ENCODE measurements around the gene ASB7.
"Not testable (repeated sequence)": the region's sequence is repeated elsewhere in the genome, so short reads cannot be mapped to it uniquely, and the experiment has no call there.

The ASB7 gene

DNA sequence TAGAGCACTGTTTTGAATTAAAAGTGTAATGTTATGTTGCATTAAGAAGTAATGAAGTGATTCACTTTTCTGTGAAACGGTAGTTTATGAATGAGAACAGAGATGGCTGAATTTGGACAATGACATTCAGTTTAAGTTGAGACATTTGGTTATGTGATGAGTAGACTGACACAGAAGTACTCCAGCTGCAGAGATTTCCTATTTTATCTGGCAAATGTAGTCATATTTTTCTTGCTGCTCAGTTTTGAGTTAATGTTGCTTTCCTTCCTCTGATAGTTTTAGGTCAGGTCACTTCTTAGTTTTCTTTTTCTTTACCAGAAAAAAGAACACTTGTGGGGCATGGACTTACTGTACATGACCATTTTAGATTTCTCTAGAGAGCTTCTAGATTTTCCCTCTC is 51.2 kb downstream of the ASB7 start:
- no peak for DNase-seq

DNA sequence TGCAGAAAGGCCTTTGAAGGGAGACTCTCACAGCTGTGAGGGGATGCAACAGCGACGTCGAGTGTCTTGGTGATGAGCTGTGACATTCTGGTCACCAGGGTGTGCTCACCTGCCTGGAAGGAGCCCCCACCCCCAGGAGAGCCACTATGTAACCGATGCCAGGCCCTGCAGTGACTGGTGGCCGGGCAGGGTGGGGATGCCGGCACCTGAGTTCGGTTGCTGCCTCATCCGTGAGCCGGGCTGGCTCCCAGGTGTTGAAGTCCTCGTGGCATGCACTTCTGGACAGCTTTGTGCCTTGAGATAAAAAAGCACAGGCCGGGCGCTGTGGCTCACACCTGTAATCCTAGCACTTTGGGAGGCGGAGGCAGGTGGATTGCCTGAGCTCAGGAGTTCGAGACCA is 56.5 kb downstream of the ASB7 start:
- no peak for DNase-seq

DNA sequence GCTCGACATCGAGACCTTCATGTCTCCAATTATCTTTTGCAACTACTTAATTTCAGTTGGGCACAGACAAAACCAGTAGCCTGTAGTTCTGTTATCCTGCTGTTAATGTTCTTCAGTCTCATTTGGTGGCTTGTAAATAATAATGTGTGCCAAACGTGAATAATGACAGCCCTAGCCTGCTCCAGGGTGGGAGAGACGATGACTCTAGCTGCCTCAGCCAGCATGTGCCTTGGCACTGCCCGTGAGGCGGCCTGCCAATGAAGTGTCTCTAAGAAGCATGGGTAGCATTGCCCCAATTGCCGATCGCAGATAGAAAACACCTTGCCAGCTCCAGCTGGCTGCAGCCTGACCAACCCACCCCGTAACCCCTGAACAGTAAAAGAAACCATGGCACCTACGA is 58.8 kb downstream of the ASB7 start:
- DNase-seq, result no peak

DNA sequence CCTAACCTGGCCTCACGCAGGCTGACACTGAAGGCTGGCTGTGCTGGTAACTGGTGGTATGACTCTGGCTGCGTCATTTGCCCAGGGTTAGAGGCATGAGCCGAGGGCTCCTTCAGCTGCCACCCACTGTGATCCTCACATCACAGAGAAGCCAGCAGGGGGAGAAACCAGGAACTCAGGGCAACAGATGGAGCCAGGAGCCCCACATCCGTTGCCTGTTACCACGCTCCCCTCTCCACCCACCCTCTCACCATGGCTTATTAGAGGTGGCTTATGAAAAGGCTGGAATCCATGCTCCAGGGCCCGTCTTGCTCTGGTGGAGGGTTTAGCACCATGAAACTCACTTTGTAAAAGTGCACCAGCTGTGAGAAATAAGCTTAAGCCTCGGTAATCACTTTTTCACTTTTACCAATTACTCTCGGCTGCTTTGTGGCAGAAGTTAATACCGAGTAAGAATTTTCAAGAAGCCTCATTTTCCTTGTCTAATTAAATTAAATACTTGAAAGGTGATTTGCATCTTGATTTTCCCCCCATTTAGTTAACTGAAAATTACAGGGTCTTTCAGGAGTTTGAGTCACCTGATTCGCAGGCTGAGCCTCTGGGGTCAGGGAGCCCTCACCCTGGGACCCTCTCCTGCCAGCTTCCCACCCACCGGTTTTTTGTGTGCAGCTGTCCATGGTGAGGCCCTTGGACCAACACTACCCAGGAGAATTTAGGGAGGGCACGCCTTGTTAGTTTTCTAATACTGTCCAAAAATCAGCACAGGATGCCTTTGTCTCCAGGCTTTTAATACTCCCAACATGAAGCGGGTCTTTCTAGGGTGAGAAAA is 60.9 kb downstream of the ASB7 start:
- DNase-seq, result no peak

DNA sequence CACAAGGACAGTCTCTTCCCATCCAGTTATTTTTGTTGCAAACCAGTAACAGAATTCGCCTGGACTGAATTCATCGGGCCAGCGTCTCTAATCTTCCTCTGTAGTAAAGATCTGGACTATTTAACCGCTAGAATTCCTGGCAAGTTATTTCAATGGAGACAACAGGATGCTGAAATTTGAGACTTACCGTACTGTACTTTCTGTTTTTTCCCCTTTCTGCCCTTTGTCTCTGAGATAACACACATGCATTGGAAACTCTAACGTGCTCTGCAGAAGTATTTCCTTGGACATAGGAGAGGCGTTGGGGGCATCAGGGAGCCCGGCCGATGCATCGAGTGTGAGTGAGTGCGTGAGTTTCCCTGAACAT is 61.5 kb downstream of the ASB7 start:
- no peak for DNase-seq

- DNase-seq, result no peak
These were observed 63.2 kb downstream of the ASB7 start for GRCh38 chr15:100665570-100665969.

DNA sequence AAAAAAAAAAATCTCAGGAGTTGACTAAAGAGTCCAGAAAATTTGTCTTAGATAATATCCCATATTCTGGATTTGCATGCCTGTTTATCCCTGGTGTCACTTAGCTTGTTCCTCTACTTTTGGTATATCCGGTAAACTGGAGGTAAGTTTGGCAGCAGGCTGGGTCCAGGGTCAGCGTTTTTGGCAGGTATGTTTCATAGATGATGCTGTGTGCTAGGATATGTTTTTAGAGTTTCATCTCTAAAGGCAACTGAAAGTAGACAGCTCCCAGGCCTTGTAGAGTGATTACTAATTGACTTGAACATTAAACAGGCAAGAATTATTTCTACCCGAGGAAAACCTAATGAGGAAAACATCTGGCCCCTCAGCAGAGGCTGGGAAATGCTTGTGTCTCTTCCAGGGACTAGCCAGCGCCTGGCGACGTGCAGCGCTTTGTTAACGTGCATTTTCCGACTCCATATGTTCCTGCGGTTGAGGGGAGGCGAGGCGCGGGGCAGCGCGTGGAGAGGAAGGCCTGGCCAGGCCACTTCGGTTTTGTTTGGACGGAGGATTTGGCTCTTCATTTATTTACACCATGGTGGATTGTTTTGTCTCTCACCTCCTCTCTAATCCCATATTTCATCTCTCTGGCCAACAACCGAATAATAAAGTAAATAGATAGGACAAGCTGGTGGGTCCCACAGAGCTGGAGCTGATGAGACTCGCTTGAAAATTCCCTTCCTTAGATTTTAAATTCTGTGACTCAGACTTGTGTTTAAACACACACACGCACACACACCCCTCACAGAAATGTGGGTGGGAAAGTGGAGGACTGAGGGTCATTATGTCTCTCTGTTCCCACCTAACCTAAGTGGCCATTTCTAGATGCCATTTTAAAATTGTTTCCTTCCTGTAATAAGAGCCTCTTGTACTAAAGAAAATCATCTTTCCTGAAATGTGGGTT is 65.3 kb downstream of the ASB7 start:
- no peak for DNase-seq

- DNase-seq, result no peak
These were observed 66.0 kb downstream of the ASB7 start for GRCh38 chr15:100668348-100668745.

GRCh38 chr15:100669260-100669659 is 66.9 kb downstream of the ASB7 start:
- no peak for DNase-seq

DNA sequence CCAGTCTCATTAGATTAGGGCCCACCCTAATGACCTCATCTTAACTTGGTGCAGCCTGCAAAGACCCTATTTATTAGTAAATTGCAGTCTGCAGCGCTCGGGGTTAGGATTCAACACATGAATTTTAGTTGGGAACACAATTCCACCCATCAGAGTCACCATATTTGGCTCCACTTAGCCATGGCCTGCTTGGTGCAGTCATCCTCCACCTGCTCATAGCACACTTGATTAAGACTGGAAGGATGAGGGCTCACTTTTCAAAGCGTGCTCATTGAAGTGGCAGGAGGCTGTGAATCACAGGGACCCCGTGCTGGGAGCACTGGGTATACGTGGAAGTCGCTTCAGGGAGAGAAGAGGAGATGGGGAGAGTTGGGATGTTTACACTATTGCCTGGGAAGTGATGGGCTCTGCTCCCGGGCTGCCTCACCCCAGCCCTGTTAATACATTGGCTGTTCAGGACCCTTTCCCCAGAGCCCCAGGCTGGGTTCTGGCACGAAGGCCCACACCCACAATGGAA is 68.2 kb downstream of the ASB7 start:
- DNase-seq, result no peak

- DNase-seq, result no peak
These were observed 68.8 kb downstream of the ASB7 start for GRCh38 chr15:100671124-100671680.

DNA sequence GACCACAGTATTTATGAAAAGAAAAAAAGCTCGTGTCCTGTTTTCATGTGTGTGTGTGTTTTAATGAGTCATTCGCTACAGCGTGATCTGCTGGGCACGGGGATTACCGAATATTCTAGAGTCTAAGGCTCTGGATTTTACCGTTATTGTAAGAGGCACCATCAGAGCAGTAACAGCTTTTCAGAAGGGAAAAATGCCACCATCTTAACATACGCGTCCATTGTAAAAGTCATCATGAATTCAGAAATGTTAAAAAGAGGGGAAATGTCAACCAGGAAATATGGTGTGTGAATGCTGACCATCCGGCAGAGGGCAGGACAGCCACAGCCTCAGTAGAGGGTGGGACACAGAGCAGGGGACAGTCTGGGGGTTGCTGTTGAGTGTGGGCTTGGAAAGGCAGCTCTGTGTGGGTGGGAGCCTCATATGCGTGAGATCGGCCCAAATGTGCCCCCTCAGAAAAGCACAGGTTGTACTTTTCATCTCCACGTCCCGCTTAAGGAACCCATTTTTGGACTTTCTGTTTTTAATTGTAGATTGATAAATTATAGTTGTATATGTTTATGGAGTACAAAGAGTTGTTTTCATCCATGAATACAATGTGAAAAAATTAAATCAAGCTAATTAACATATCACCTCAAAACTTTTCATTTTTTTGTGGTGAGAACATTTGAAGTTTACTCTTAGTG is 69.6 kb downstream of the ASB7 start:
- DNase-seq, result no peak

DNA sequence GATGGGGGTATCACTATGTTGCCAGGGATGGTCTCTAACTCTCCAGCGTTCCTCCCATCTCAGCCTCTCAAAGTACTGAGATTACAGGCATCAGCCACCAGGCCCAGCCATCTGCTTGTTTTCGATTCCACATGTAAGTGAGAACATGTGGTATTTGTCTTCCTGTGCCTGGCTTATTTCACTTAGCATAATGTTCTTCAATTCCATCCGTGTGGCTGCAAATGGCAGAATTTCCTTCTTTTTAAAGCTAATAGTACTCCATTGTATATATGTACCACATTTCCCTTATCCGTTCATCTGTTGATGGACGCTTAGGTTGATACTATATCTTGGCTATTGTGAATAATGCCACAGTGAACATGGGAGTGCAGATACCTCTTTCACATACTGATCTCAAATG is 70.6 kb downstream of the ASB7 start:
- DNase-seq, result no peak

- not testable (repeated sequence) for DNase-seq
These were observed 76.8 kb downstream of the ASB7 start for GRCh38 chr15:100679151-100679550.

DNA sequence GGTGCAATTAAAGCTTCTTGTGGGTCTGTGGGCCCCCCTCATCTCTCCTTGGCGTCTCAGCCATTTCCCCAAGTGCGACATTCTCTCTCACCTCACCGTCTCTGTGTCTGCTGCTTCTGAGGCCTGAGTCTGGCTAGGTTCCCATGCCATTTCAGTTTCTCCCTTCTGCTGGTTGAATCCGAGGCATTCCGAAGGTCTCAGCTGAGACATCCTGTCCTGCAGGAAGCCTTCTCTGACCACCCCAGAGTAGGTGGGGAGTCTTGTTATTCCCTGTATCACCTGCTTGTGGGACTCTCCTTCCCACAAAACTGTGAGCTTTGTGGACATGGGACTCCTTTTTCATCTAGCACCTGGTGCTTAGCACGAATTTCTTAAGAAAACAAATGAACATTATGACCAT is 78.3 kb downstream of the ASB7 start:
- DNase-seq, result no peak

GRCh38 chr15:100681335-100681746 is 79.0 kb downstream of the ASB7 start:
- no peak for DNase-seq

- no peak for DNase-seq
These were observed 80.1 kb downstream of the ASB7 start for GRCh38 chr15:100682468-100682867.

GRCh38 chr15:100683434-100683833 is 81.0 kb downstream of the ASB7 start:
- DNase-seq, result no peak

DNA sequence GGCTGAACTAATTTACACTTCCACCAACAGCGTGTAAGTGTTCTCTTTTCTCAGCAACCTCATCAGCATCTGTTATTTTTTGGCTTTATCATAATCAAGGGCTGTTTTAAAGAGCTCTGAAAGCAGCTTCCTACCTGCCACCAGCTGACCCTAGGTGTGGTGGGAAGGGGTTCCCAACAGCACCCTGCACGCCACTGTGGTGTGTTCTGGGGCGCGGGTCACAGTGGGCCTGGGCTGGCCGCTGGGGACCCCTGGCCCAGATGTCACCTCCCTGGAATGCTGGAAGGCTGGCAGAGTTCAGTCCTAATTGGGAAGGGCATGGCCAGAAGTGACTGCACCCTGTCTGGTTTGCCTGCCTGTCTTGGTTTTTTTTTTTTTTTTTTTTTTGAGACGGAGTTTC is 82.2 kb downstream of the ASB7 start:
- DNase-seq, result no peak

GRCh38 chr15:100686021-100686724 is 83.8 kb downstream of the ASB7 start:
- no peak for DNase-seq

- no peak for DNase-seq
These were observed 84.5 kb downstream of the ASB7 start for GRCh38 chr15:100686725-100687473.

Measured in T-helper 2 cell (primary cell).